ENCODE measurements around the gene TANC1.

TANC1 gene

GRCh38 chr2:159126432-159127022 lies 158.1 kb downstream of the TANC1 start:
- H3K36me3 ChIP-seq: no peaks in the 10 kb centered on the region
- no peak overlapping the region for H3K4me2 ChIP-seq
- H3K9ac ChIP-seq: no peak overlapping the region
- H3K27ac ChIP-seq: no peak overlapping the region
- no peak overlapping the region for H3K4me3 ChIP-seq
- no peaks in the 10 kb centered on the region for H4K20me1 ChIP-seq
- peaks cover 34% of the 10 kb centered on the region for H3K4me1 ChIP-seq
- no peaks in the 10 kb centered on the region for H3K9me3 ChIP-seq
- no peak for TF ChIP-seq Cebpa-rat (IDR thresholded peaks at IDR 0.05)
- H3K27me3 ChIP-seq: no peaks in the 10 kb centered on the region

DNA sequence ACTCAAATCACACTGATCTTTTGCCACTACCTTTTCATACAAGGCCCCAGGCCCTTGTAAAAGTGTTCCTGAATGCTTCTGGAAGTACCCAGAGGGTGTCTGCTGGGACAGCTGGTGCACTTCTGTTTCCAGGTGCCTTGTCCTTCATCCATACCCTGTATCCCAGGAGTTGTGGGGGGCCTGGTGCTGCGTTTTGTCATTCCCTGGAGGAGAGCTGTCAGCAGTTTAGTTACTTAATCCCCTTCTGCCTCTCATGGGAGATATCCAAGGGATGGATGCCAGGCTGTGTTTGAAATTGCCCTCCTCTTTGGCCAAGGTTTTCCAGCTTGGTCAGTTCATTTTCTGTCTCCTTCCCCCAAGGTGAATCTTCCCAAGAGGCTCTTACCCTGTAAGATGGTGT lies 159.8 kb downstream of the TANC1 start:
- Histone ChIP-seq H3K9ac (no peak overlapping the region), H4K20me1 (no peaks in the 10 kb centered on the region), H3K4me2 (no peak overlapping the region), H3K4me1 (peaks cover 34% of the 10 kb centered on the region), H3K27me3 (no peaks in the 10 kb centered on the region), H3K9me3 (no peaks in the 10 kb centered on the region), H3K4me3 (no peak overlapping the region), H3K36me3 (no peaks in the 10 kb centered on the region), H3K27ac (no peak overlapping the region)
- no peak for TF ChIP-seq Cebpa-rat (IDR thresholded peaks at IDR 0.05)

- no peak overlapping the region for H3K27ac ChIP-seq
- H3K9ac ChIP-seq: no peak overlapping the region
- H3K27me3 ChIP-seq: no peaks in the 10 kb centered on the region
- H4K20me1 ChIP-seq: no peaks in the 10 kb centered on the region
- no peak overlapping the region for H3K4me3 ChIP-seq
- no peak for TF ChIP-seq Cebpa-rat (IDR thresholded peaks at IDR 0.05)
- H3K36me3 ChIP-seq: no peaks in the 10 kb centered on the region
- H3K4me2 ChIP-seq: no peak overlapping the region
- no peaks in the 10 kb centered on the region for H3K9me3 ChIP-seq
- peaks cover 34% of the 10 kb centered on the region for H3K4me1 ChIP-seq
These were observed 160.8 kb downstream of the TANC1 start for GRCh38 chr2:159129269-159129668.

DNA sequence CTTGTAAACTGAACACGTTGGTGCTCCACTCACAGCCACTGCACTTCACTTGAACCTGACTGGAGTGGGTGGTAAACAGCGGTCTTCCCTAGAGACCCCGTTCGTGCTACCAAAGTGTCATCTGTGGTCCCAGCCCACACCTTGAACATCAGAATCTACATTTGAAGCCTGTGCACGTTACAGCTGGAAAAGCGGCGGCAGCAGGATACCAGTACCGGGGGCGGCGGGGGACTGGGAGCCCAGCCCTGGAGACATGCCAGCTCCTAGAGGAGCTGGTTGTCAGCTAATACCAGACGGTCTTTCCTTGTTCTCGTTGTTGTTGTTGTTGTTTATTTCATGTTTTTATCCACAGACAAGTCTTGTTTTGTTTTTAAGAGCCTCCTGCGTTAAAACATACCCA lies 161.4 kb downstream of the TANC1 start:
- Histone ChIP-seq H4K20me1 (no peaks in the 10 kb centered on the region), H3K27me3 (no peaks in the 10 kb centered on the region), H3K9me3 (no peaks in the 10 kb centered on the region), H3K27ac (no peak overlapping the region), H3K4me3 (no peak overlapping the region), H3K4me2 (no peak overlapping the region), H3K36me3 (no peaks in the 10 kb centered on the region), H3K4me1 (peaks cover 34% of the 10 kb centered on the region), H3K9ac (no peak overlapping the region)
- TF ChIP-seq Cebpa-rat (IDR thresholded peaks at IDR 0.05): no peak

GRCh38 chr2:159130302-159130701 lies 161.9 kb downstream of the TANC1 start:
- no peaks in the 10 kb centered on the region for H3K36me3 ChIP-seq
- no peaks in the 10 kb centered on the region for H3K27me3 ChIP-seq
- no peak overlapping the region for H3K4me3 ChIP-seq
- no peak for TF ChIP-seq Cebpa-rat (IDR thresholded peaks at IDR 0.05)
- H3K9me3 ChIP-seq: no peaks in the 10 kb centered on the region
- H3K9ac ChIP-seq: no peak overlapping the region
- no peak overlapping the region for H3K4me2 ChIP-seq
- peaks cover 29% of the 10 kb centered on the region for H3K4me1 ChIP-seq
- H4K20me1 ChIP-seq: no peaks in the 10 kb centered on the region
- H3K27ac ChIP-seq: no peak overlapping the region

GRCh38 chr2:159131267-159131913 lies 162.9 kb downstream of the TANC1 start:
- H3K4me3 ChIP-seq: no peak overlapping the region
- H3K36me3 ChIP-seq: no peaks in the 10 kb centered on the region
- H3K9ac ChIP-seq: no peak overlapping the region
- no peak for TF ChIP-seq Cebpa-rat (IDR thresholded peaks at IDR 0.05)
- no peaks in the 10 kb centered on the region for H4K20me1 ChIP-seq
- H3K27ac ChIP-seq: no peak overlapping the region
- H3K27me3 ChIP-seq: no peaks in the 10 kb centered on the region
- no peak overlapping the region for H3K4me2 ChIP-seq
- peaks cover 24% of the 10 kb centered on the region for H3K4me1 ChIP-seq
- H3K9me3 ChIP-seq: no peaks in the 10 kb centered on the region

GRCh38 chr2:159131914-159132281 lies 163.5 kb downstream of the TANC1 start:
- H3K4me1 ChIP-seq: peaks cover 24% of the 10 kb centered on the region
- H4K20me1 ChIP-seq: no peaks in the 10 kb centered on the region
- no peaks in the 10 kb centered on the region for H3K27me3 ChIP-seq
- no peaks in the 10 kb centered on the region for H3K9me3 ChIP-seq
- H3K27ac ChIP-seq: no peak overlapping the region
- TF ChIP-seq Cebpa-rat (IDR thresholded peaks at IDR 0.05): no peak
- no peak overlapping the region for H3K4me2 ChIP-seq
- no peaks in the 10 kb centered on the region for H3K36me3 ChIP-seq
- H3K4me3 ChIP-seq: no peak overlapping the region
- H3K9ac ChIP-seq: no peak overlapping the region

DNA sequence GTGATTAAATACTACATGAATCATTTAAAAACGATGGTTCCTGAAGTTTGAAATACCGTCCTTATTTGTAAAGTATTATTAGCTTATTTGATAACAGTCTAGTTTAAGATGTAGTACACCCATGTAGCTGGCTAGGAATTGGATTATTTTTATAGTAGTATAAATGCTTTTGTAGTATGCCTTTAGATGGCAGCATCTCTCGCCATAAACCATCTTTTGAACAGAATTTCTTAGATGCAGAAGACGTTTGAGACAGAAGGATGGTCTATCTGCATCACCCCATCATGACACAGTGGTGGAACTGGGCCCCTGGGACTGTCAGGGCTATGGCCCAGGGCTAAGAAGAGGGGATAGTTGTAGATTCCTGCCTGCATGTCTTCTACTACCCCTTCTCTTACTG lies 165.4 kb downstream of the TANC1 start:
- H4K20me1 ChIP-seq: no peaks in the 10 kb centered on the region

DNA sequence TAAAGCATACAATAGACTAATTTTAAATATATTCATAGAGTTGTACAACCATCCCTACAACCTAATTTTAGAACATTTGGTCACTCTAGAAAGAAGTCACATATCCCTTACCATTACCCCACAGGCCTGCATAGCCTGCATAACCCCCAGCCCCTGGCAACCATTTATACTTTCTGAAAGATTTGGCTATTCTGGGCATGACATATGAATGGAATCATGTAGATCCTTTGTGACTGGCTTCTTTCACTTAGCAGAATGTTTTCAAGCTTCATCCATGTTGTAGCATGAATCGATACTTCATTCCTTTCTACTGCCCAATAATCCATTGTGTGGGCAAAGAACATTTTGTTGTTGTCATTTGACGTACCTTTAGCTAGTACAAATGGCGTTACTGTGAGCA lies 166.5 kb downstream of the TANC1 start:
- no peak overlapping the region for H3K9ac ChIP-seq
- H3K4me3 ChIP-seq: no peak overlapping the region
- peaks cover 15% of the 10 kb centered on the region for H3K4me1 ChIP-seq
- H3K4me2 ChIP-seq: no peak overlapping the region
- H4K20me1 ChIP-seq: no peaks in the 10 kb centered on the region
- no peaks in the 10 kb centered on the region for H3K9me3 ChIP-seq
- no peak overlapping the region for H3K27ac ChIP-seq
- H3K27me3 ChIP-seq: no peaks in the 10 kb centered on the region
- no peaks in the 10 kb centered on the region for H3K36me3 ChIP-seq
- TF ChIP-seq Cebpa-rat (IDR thresholded peaks at IDR 0.05): no peak

More for the DNA sequence above, 165.4 kb downstream of the TANC1 start:
- Histone ChIP-seq H3K4me2 (peak overlapping the region; percentile 33), H3K4me3 (no peak overlapping the region), H3K27me3 (no peaks in the 10 kb centered on the region), H3K4me1 (peaks cover 24% of the 10 kb centered on the region), H3K9me3 (no peaks in the 10 kb centered on the region), H3K27ac (no peak overlapping the region), H3K9ac (no peak overlapping the region), H3K36me3 (no peaks in the 10 kb centered on the region)
- TF ChIP-seq Cebpa-rat (IDR thresholded peaks at IDR 0.05): no peak

GRCh38 chr2:159136391-159136790 lies 168.0 kb downstream of the TANC1 start:
- Histone ChIP-seq H3K27me3 (no peaks in the 10 kb centered on the region), H4K20me1 (no peaks in the 10 kb centered on the region), H3K9me3 (no peaks in the 10 kb centered on the region), H3K9ac (no peak overlapping the region), H3K4me2 (no peak overlapping the region), H3K4me1 (peaks cover 11% of the 10 kb centered on the region), H3K4me3 (no peak overlapping the region), H3K36me3 (no peaks in the 10 kb centered on the region), H3K27ac (no peak overlapping the region)
- TF ChIP-seq Cebpa-rat (IDR thresholded peaks at IDR 0.05): no peak

All from BLaER1 (cell line).